ENCODE measurements around the gene CXCL11. TPM values are rescaled to one million over a fixed set of nuclear protein-coding genes. Genes with fewer than 3 reads are reported as not detected.
"Not testable (repeated sequence)": the region's sequence is repeated elsewhere in the genome, so short reads cannot be mapped to it uniquely, and the experiment has no call there.

Gene CXCL11
- total RNA-seq, 4 donors from 2014 or later = 0.59 TPM; not detected in 3

DNA sequence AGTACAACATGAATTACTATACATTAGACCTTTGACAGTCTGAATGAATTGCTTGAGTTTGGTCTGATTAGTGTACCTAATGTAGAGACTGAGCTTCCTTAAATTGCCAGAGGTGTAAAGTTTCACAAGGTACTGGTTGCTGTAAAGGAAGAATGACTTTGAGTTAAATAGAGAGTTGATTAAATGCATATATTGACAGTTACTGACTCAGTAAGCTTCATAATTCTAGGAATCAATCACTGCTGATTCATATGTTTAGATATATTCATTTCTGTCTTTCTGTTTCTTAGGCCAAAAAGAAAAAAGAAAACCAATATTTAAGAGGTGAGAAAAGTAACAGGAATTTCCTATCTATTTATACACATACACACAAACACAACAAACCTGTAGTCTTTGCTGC lies 22.4 kb upstream of the CXCL11 start:
- no peak for ATAC-seq
- no peaks in the 10 kb centered on the region for H3K4me1 ChIP-seq
- no peaks in the 10 kb centered on the region for H3K9me3 ChIP-seq
- peaks cover 28% of the 10 kb centered on the region for H3K27me3 ChIP-seq
- no peaks in the 10 kb centered on the region for H3K36me3 ChIP-seq
- H3K4me3 ChIP-seq = no peak overlapping the region
- H3K27ac ChIP-seq = no peak overlapping the region
- TF ChIP-seq, protein P1, sequence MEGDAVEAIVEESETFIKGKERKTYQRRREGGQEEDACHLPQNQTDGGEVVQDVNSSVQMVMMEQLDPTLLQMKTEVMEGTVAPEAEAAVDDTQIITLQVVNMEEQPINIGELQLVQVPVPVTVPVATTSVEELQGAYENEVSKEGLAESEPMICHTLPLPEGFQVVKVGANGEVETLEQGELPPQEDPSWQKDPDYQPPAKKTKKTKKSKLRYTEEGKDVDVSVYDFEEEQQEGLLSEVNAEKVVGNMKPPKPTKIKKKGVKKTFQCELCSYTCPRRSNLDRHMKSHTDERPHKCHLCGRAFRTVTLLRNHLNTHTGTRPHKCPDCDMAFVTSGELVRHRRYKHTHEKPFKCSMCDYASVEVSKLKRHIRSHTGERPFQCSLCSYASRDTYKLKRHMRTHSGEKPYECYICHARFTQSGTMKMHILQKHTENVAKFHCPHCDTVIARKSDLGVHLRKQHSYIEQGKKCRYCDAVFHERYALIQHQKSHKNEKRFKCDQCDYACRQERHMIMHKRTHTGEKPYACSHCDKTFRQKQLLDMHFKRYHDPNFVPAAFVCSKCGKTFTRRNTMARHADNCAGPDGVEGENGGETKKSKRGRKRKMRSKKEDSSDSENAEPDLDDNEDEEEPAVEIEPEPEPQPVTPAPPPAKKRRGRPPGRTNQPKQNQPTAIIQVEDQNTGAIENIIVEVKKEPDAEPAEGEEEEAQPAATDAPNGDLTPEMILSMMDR (IDR thresholded peaks at IDR 0.05) = no peak
- TF ChIP-seq EP300 (IDR thresholded peaks at IDR 0.05) (no peak), POLR2A (IDR thresholded peaks at IDR 0.05) (no peak), POLR2AphosphoS5 (IDR thresholded peaks at IDR 0.05) (no peak)

DNA sequence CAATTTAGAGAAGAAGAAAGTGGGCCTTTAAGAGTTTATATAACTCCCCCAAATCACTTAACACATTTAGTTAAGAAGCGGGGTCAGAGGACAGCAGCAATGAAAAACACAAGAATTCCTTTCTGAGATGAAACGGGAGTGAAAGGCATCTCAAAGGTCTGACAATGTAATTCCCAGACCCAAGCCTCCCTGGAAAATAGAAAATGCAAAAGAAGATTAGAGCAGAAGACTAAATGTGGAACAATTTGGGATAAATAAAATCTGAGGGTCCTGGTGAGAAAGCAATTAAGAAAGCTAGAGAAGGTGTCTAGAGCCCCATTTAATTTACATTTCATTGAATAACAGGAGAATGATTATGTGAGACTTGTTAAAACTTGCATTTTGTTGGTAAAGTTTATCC lies 19.6 kb upstream of the CXCL11 start:
- WGBS, 2 donors (ENCODE audit: low coverage in 1 of 2) = 26 to 35% methylated on average over 2 of the region's 2 CpGs
- Histone ChIP-seq H3K36me3 (no peaks in the 10 kb centered on the region), H3K9me3 (no peaks in the 10 kb centered on the region), H3K27ac (no peak overlapping the region), H3K27me3 (peaks cover 28% of the 10 kb centered on the region), H3K4me1 (no peaks in the 10 kb centered on the region), H3K4me3 (no peak overlapping the region)
- ATAC-seq = no peak
- TF ChIP-seq POLR2AphosphoS5 (IDR thresholded peaks at IDR 0.05) = no peak
- no peak for TF ChIP-seq POLR2A (IDR thresholded peaks at IDR 0.05)
- TF ChIP-seq, protein P1 (IDR thresholded peaks at IDR 0.05) = no peak
- TF ChIP-seq EP300 (IDR thresholded peaks at IDR 0.05) = no peak

DNA sequence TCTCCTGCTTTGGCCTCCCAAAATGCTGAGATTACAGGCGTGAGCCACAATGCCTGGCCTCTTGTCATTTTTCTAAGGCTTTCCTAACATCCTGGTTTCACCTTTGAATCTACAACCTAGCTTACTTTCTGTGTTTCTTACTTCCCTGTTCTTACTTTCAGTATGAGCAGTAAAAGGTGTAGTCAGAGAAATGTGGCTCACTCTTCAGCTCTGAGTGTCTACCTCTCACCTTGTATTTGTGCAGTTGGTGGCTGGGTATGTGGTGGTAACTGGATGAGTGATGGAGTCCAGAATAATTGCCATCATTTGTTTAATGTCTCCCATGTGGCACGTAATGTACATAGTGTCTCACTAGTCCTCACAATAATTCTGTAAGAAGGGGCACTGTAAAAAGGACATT lies 19.1 kb upstream of the CXCL11 start:
- H3K36me3 ChIP-seq = no peaks in the 10 kb centered on the region
- TF ChIP-seq EP300 (IDR thresholded peaks at IDR 0.05) (no peak), POLR2AphosphoS5 (IDR thresholded peaks at IDR 0.05) (no peak), POLR2A (IDR thresholded peaks at IDR 0.05) (no peak)
- TF ChIP-seq, protein P1 (IDR thresholded peaks at IDR 0.05) = no peak
- H3K4me3 ChIP-seq = no peak overlapping the region
- no peaks in the 10 kb centered on the region for H3K9me3 ChIP-seq
- H3K4me1 ChIP-seq = no peaks in the 10 kb centered on the region
- H3K27me3 ChIP-seq = peaks cover 28% of the 10 kb centered on the region
- H3K27ac ChIP-seq = no peak overlapping the region
- 53 to 83% methylated on average over 2 of the region's 2 CpGs for WGBS, 2 donors (ENCODE audit: low coverage in 1 of 2)
- no peak for ATAC-seq

DNA sequence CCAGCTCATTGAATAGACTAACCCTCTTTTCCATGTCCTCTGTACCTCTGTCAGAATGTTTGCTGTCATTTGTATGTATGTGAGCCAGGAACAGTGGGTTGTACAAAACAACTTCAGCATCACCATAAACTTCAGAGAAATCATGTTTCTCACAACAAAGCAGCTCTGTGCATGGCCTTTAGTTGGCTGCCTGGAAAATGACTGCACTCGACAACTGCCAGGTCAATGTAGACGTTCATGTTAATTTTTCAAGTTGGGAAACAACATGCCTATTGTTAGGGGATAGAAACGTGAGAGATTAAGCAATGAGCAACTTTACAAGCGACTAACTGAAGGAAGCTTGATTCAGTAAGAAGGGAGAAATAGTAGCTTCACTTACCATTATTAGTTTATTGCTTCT lies 17.9 kb upstream of the CXCL11 start:
- TF ChIP-seq EP300 (IDR thresholded peaks at IDR 0.05) = no peak
- no peak for TF ChIP-seq POLR2A (IDR thresholded peaks at IDR 0.05)
- TF ChIP-seq, protein P1 (IDR thresholded peaks at IDR 0.05) = no peak
- no peak for TF ChIP-seq POLR2AphosphoS5 (IDR thresholded peaks at IDR 0.05)
- Histone ChIP-seq H3K36me3 (no peaks in the 10 kb centered on the region), H3K27me3 (peaks cover 28% of the 10 kb centered on the region), H3K4me1 (no peaks in the 10 kb centered on the region), H3K27ac (no peak overlapping the region), H3K4me3 (no peak overlapping the region), H3K9me3 (no peaks in the 10 kb centered on the region)
- ATAC-seq = no peak
- WGBS, 2 donors (ENCODE audit: low coverage in 1 of 2) = 38 to 67% methylated on average over 1 to 4 of the region's 4 CpGs

DNA sequence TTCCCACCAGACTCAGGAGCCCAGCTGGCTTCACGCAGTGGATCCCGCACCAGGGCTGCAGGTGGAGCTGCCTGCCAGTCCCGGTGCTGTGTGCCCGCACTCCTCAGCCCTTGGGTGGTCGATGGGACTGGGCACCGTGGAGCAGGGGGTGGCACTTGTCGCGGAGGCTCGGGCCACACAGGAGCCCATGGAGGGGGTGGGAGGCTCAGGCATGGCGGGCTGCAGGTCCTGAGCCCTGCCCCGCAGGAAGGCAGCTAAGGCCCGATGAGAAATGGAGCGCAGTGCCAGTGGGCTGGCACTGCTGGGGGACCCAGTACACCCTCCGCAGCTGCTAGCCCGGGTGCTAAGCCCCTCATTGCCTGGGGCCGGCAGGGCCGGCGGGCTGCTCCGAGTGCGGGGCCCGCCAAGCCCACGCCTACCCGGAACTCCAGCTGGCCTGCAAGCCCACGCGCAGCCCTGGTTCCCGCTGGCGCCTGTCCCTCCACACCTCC lies 14.7 kb upstream of the CXCL11 start:
- peaks cover 17% of the 10 kb centered on the region for H3K27me3 ChIP-seq
- not testable (repeated sequence) for H3K4me1 ChIP-seq, H3K36me3 ChIP-seq, H3K27ac ChIP-seq, H3K9me3 ChIP-seq, ATAC-seq, H3K4me3 ChIP-seq
- WGBS, 2 donors (ENCODE audit: low coverage in 1 of 2) = no CpG with 5 or more reads among the region's 27 CpGs

DNA sequence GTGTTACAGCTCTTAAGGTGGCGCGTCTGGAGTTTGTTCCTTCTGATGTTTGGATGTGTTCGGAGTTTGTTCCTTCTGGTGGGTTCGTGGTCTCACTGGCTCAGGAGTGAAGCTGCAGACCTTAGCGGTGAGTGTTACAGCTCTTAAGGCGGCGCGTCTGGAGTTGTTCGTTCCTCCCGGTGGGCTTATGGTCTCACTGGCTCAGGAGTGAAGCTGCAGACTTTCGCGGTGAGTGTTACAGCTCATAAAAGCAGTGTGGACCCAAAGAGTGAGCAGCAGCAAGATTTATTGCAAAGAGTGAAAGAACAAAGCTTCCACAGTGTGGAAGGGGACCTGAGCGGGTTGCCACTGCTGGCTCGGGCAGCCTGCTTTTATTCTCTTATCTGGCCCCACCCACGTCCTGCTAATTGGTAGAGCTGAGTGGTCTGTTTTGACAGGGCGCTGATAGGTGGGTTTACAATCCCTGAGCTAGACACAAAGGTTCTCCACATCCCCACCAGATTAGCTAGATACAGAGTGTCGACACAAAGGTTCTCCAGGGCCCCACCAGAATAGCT lies 14.1 kb upstream of the CXCL11 start:
- H3K9me3 ChIP-seq, ATAC-seq, H3K4me3 ChIP-seq, H3K27ac ChIP-seq, H3K4me1 ChIP-seq, H3K36me3 ChIP-seq: not testable (repeated sequence)
- peaks cover 14% of the 10 kb centered on the region for H3K27me3 ChIP-seq
- WGBS, 2 donors (ENCODE audit: low coverage in 1 of 2) = 58 to 67% methylated on average over 2 to 3 of the region's 17 CpGs

DNA sequence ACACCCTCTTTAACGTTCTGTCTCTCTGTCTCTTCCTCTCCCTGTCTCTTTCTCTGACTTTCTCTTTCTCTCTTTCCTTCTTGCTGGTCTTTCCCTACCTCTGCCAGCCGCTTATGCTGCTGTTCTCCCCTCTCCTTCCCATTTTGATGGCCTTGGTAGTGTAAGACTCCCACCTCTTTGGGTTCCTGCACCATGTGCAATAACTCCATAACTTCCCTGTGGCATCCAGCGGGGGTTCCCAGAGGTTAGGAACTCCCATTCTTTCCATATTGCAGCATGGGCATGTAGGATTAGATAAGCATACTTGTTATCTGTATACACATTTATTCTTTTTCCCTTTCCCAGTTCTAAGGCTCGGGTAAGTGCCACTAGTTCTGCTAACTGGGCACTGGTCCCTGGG lies 8.8 kb upstream of the CXCL11 start:
- not testable (repeated sequence) for ATAC-seq, H3K36me3 ChIP-seq
- WGBS, 2 donors (ENCODE audit: low coverage in 1 of 2) = 85 to 89% methylated on average over 3 of the region's 4 CpGs

DNA sequence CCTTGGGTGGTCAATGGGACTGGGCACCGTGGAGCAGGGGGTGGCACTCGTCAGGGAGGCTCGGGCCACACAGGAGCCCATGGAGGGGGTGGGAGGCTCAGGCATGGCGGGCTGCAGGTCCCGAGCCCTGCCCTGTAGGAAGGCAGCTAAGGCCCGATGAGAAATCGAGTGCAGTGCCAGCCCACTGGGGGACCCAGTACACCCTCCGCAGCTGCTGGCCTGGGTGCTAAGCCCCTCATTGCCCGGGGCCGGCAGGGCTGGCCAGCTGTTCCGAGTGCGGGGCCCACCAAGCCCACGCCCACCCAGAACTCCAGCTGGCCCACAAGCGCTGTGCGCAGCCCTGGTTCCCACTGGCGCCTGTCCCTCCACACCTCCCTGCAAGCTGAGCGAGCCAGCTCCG lies 7.4 kb upstream of the CXCL11 start:
- no CpG with 5 or more reads among the region's 18 CpGs for WGBS, 2 donors (ENCODE audit: low coverage in 1 of 2)
- not testable (repeated sequence) for H3K4me3 ChIP-seq, H3K36me3 ChIP-seq, H3K27me3 ChIP-seq, ATAC-seq, H3K9me3 ChIP-seq, H3K4me1 ChIP-seq, H3K27ac ChIP-seq

More for the DNA sequence above, 8.8 kb upstream of the CXCL11 start:
- H3K27ac ChIP-seq, H3K27me3 ChIP-seq, H3K4me3 ChIP-seq, H3K4me1 ChIP-seq, H3K9me3 ChIP-seq: not testable (repeated sequence)

All from gastroesophageal sphincter (tissue), 4 donors.